NCI-H2196 (cell line): ENCODE data around the gene SIRT3.
"Not testable (repeated sequence)": the region's sequence is repeated elsewhere in the genome, so short reads cannot be mapped to it uniquely, and the experiment has no call there.

ENCODE experiments used
- DNase-seq: peaks from one replicate; lab custom pipeline; 2025; ENCODE audit not compliant: unreplicated experiment; lab: John Stamatoyannopoulos, UW

The SIRT3 gene

DNA sequence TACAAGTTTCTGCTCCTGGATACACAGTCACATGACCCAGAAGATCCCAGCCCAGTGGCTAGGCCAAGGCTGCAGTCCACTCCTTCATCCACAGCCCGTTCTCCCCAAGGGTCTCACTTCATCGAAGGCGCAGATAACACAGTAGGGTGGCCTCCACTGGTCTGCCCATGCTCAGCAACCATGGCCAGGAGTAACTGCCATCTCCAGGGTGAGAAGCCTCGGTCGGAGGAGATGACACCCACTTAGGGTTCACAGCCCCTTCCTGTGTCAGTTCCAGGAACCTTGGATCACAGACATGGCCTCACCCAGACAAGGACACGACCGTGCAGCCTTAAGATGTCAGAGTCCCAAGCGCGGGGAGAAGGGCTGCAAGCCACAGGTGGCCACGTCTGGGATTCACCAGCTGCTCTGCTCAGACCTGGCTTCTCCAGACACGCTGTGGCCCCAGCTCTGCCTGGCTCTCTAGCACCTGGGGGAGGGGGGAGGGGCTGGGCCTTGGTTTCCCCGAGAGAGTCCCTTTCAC lies 31.5 kb downstream of the SIRT3 start:
- DNase-seq = no peak

GRCh38 chr11:203945-204586 lies 32.1 kb downstream of the SIRT3 start:
- no peak for DNase-seq

- DNase-seq = no peak
These were observed 32.8 kb downstream of the SIRT3 start for GRCh38 chr11:203056-203944.

- DNase-seq = no peak
These were observed 33.7 kb downstream of the SIRT3 start for GRCh38 chr11:202490-202889.

GRCh38 chr11:201966-202365 lies 34.2 kb downstream of the SIRT3 start:
- DNase-seq = no peak

DNA sequence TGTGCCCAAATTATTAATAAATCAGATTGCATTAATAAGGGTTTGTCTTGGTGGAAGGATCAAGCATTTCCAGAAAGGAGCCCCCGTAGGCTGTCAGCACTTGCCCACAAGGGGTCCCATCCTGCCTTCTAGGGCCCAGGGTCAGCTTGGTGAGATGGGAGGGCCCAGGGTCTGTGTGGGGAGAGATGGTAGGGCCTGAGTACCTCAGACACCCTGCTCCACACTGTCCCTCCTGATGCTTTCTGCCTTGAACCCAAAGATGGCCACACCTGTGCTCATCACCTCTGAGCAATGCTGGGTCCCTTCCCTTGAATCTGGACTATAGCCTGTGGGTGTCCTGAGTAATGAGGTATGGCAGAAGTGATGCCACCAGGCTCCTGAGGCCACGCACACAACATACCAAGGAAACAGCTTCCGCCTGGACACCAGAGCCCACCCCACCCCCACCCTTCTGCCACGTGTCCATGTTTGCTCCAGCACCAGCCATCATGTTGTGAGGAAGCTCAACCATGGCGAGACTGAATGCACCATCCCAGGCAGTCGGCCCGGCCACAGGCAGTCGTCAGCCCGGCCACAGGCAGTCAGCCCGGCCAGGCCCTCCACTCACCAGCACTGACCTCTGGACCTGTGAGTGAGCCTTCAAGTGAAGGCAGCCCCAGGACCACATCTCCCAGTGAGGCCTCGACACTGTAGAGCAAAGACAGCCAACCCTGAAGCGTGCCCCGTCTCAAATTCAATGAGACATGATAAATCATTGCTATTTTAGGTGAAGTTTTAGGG lies 35.7 kb downstream of the SIRT3 start:
- DNase-seq = no peak

- DNase-seq = no peak
These were observed 36.4 kb downstream of the SIRT3 start for GRCh38 chr11:199782-200181.

GRCh38 chr11:199004-199581 lies 37.0 kb downstream of the SIRT3 start:
- no peak for DNase-seq

DNA sequence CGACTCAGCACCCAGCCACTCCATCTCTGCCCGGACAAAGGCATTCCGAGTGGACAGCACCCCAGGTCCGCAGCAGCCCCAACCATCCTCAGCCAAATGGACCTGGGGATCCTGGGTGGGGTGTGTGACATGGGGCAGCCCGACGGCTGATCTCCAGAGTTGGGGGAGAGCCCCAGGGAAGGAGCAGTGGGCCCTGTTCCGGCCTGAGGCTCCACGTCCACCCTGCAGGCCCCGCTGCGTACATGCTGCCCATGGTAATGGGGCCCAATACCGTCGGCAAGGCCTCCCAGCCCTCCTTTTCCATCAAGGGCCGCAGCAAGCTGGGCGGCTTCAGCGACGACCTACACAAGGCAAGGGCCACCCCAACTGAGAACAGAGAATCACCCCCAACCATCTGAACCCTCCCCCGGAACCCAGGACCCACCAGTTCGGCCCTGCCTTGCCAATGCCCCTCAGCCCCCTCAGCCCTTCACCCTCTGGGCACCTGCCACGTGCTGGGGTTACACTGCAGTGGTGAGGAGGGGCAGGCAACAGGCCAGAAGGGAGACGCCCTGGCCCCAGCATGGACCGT lies 37.8 kb downstream of the SIRT3 start:
- no peak for DNase-seq

GRCh38 chr11:197741-198235 lies 38.4 kb downstream of the SIRT3 start:
- no peak for DNase-seq

DNA sequence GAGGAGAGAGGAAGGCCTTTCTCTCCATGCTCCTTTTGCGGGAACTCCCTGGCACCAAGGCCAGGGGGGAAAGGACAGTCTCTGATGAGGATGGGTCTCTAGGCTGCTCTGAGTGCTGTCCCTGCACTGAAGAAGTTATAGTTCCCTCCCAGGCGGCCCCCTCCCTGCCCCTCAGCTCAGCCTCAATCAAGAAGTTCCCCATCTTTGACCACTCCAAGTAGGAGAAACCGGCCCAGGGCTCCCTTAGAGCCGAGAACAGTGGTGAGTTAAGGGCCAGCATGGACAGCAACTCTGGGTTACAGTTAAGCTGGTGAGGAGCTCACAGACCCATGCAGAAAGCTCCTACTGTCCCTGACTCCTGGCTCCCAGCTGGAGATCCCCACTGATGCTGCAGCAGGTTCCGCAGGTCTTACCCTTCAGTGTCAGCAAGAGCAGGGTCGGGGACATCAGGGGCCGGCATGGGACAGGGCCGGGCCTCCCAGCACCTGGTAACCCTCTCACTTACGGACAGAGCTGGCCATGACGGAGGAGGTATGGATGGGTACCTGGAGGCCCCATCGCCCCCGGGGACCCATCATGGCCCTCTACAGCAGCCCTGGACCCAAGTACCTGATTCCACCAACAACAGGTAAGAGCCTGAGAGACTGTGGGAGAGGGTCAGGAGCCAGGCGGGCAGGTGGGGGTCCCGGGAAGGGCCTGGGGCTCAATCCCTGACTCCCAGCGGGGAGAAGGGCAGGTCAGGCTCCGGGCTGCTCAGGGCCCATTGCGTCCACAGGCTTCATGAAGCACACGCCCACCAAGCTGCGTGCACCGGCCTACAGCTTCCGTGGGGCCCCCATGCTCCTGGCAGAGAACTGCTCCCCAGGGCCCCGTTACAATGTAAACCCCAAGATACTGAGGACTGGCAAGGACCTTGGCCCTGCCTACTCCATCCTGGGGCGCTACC lies 39.1 kb downstream of the SIRT3 start:
- no peak for DNase-seq

- not testable (repeated sequence) for DNase-seq
These were observed 42.7 kb downstream of the SIRT3 start for GRCh38 chr11:193481-193880.

- not testable (repeated sequence) for DNase-seq
These were observed 43.4 kb downstream of the SIRT3 start, which contains the start of gene SCGB1C1 for GRCh38 chr11:192674-193128. Gene SCGB1C1, plus strand, starts transcription at chr11:193078. Its CDS starts 22 bp downstream, at chr11:193100.

GRCh38 chr11:191490-192478 lies 44.4 kb downstream of the SIRT3 start:
- DNase-seq = not testable (repeated sequence)

GRCh38 chr11:190546-190945 lies 45.6 kb downstream of the SIRT3 start:
- not testable (repeated sequence) for DNase-seq

GRCh38 chr11:189843-190311 lies 46.3 kb downstream of the SIRT3 start:
- not testable (repeated sequence) for DNase-seq

DNA sequence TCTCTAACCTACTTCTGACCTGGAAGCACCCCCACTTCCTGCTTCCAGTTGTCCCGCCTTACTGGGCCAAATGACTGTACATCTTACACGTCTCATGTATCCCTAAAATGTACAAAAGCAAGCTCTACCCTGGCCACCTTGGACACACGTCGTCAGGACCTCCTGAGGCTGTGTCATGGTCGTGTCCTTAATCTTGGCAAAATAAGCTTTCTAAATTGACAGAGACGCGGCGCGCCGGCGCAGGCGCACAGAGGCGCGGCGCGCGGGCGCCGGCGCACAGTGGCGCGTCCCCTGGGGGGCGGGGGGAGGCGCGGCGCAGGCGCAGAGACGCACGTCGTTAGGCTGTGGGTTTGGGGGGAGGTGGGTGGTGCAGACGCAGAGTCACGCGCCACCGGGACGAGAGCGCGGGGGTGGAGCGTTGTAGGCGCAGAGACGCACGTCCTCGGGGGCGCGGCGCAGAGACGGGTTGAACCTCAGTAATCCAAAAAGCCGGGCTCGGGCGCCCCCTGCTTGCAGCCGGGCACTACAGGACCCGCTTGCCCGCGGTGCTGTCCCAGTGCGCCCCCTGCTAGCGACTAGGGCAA lies 46.9 kb downstream of the SIRT3 start:
- not testable (repeated sequence) for DNase-seq
